GM12878 (cell line): ENCODE data around the gene IPCEF1. TPM values are rescaled to one million over a fixed set of nuclear protein-coding genes. Genes with fewer than 3 reads are reported as not detected.

Experiments
- ATAC-seq: fragments of 200-7000 bp; cut with Tn5 transposase; 3 replicates; pipeline ENCODE4 v1.9.1; 2020; ENCODE audit warnings: mild to moderate bottlenecking, moderate library complexity
- BruUV-seq: library from RNA; stranded (reverse); fragments of 400-500 nt; replicated peaks from 2 replicates; lab custom pipeline; 2021; lab: Mats Ljungman, UMichigan
- CTCF ChIA-PET: fragments of 300-600 bp; sonication (Branson Sonifier 250); formaldehyde crosslinking; extraction: SDS; loops from one replicate; lab custom pipeline; 2021; ENCODE audit warnings: inconsistent platforms; lab: Yijun Ruan, JAX
- POLR2A ChIA-PET: fragments of 350-600 bp; formaldehyde crosslinking; extraction: SDS; loops from one replicate; lab custom pipeline; 2021; ENCODE audit warnings: inconsistent platforms; lab: Charles Lee
- RAD21 ChIA-PET: fragments of 300-600 bp; sonication (Branson Sonifier 250); formaldehyde crosslinking; loops from one replicate; lab custom pipeline; 2023; ENCODE audit warnings: antibody characterized with exemption; ENCODE audit not compliant: unreplicated experiment; lab: Charles Lee
- SMC1A ChIA-PET: fragments of 300-600 bp; sonication (Branson Sonifier 250); formaldehyde crosslinking; loops from one replicate; lab custom pipeline; 2023; ENCODE audit not compliant: unreplicated experiment, uncharacterized antibody; lab: Charles Lee
- DNase-seq: peaks from one replicate; pipeline ENCODE4 v3.0.0-alpha.2; 2011; ENCODE audit warnings: low read depth, low spot score
- FAIRE-seq: peaks from 3 replicates; lab custom pipeline; 2011; peaks lifted over from hg19 to GRCh38; lab: Jason Lieb, UNC
- H2AFZ ChIP-seq: 2 replicates; pipeline ENCODE4 v1.6.0; 2011; ENCODE audit warnings: low read depth, low read length, control low read depth; ENCODE audit not compliant: control insufficient read depth
- H3K27ac ChIP-seq: 2 replicates; pipeline ENCODE4 v1.5.1; 2011; ENCODE audit warnings: control low read depth; ENCODE audit not compliant: control insufficient read depth, insufficient read depth
- H3K27me3 ChIP-seq, 2 experiments: replicated peaks in 1 of 2; 2 replicates each; pipeline versions ENCODE4 v1.6.0 to v1.6.1; 2011; ENCODE audit warnings: low read length in 1 of 2; ENCODE audit not compliant: control insufficient read depth in 2 of 2, insufficient read depth in 2 of 2
- H3K36me3 ChIP-seq, 2 experiments: 2 replicates each; pipeline ENCODE4 v1.5.1; 2011; ENCODE audit warnings: low read length in 1 of 2; ENCODE audit not compliant: control insufficient read depth in 2 of 2, insufficient read depth in 2 of 2
- H3K4me1 ChIP-seq: 2 replicates; pipeline ENCODE4 v1.6.1; 2011; ENCODE audit warnings: mild to moderate bottlenecking, low read length, moderate library complexity, mixed read lengths; ENCODE audit not compliant: control insufficient read depth, insufficient read depth
- H3K4me2 ChIP-seq: 2 replicates; pipeline ENCODE4 v1.6.0; 2011; ENCODE audit warnings: control low read depth; ENCODE audit not compliant: control insufficient read depth, insufficient read depth
- H3K4me3 ChIP-seq: fragments of 200-600 bp; sonication (generic); 2 replicates; pipeline ENCODE4 v1.5.1; 2016
- H3K79me2 ChIP-seq: 2 replicates; pipeline ENCODE4 v1.6.0; 2011; ENCODE audit warnings: low read length; ENCODE audit not compliant: control insufficient read depth, insufficient read depth
- H3K9ac ChIP-seq: 2 replicates; pipeline ENCODE4 v1.8.0; 2011; ENCODE audit warnings: low read length, control low read depth, mixed read lengths; ENCODE audit not compliant: control insufficient read depth, insufficient read depth
- H3K9me3 ChIP-seq: replicated peaks from 3 replicates; pipeline ENCODE4 v1.5.1; 2011; ENCODE audit warnings: mild to moderate bottlenecking, low read length; ENCODE audit not compliant: control insufficient read depth, insufficient read depth
- H4K20me1 ChIP-seq: 2 replicates; pipeline ENCODE4 v1.6.0; 2011; ENCODE audit not compliant: control insufficient read depth, insufficient read depth
- DPF2 ChIP-seq: fragments of 450-650 bp; IDR thresholded peaks from 2 replicates; pipeline ENCODE4 v1.6.1; 2017; ENCODE audit warnings: mild to moderate bottlenecking
- EP300 ChIP-seq, 2 experiments: fragments of 150-350 bp in 1 of 2; IDR thresholded peaks; 2 replicates each; pipeline ENCODE4 v1.6.1; 2011 to 2012; ENCODE audit warnings: low read depth in 2 of 2, low read length in 2 of 2, borderline replicate concordance in 1 of 2, improper control_type of control experiment in 1 of 2, inconsistent platforms in 1 of 2; ENCODE audit not compliant: control insufficient read depth in 1 of 2
- MXI1 ChIP-seq: fragments of 150-350 bp; IDR thresholded peaks from 2 replicates; pipeline ENCODE4 v1.6.1; 2011; ENCODE audit warnings: low read depth, mild to moderate bottlenecking, inconsistent platforms, low read length, improper control_type of control experiment
- NFXL1 ChIP-seq: fragments of 450-650 bp; IDR thresholded peaks from 2 replicates; pipeline ENCODE4 v1.6.1; 2017; ENCODE audit warnings: antibody characterized with exemption, mild to moderate bottlenecking, borderline replicate concordance
- PAX8 ChIP-seq: fragments of 450-650 bp; IDR thresholded peaks from 2 replicates; pipeline ENCODE4 v1.6.1; 2017; ENCODE audit warnings: mild to moderate bottlenecking, moderate library complexity
- POLR2AphosphoS2 ChIP-seq: IDR thresholded peaks from 2 replicates; pipeline ENCODE4 v1.6.1; 2011; ENCODE audit warnings: low read depth, mild to moderate bottlenecking, low read length, improper control_type of control experiment, moderate library complexity
- RFX5 ChIP-seq: IDR thresholded peaks from 2 replicates; pipeline ENCODE4 v1.6.1; 2011; ENCODE audit warnings: low read depth, low read length, improper control_type of control experiment
- SIN3A ChIP-seq: IDR thresholded peaks from 2 replicates; pipeline ENCODE4 v1.6.1; 2012; ENCODE audit warnings: low read depth, low read length, improper control_type of control experiment
- SMAD1 ChIP-seq: fragments of 450-650 bp; IDR thresholded peaks from 2 replicates; pipeline ENCODE4 v1.6.1; 2018; ENCODE audit warnings: mild to moderate bottlenecking, low read depth; ENCODE audit not compliant: partially characterized antibody
- SREBF2 ChIP-seq: IDR thresholded peaks from 2 replicates; pipeline ENCODE4 v1.6.1; 2012; ENCODE audit warnings: mild to moderate bottlenecking, low read length
- STAT1 ChIP-seq: fragments of 450-650 bp; conservative IDR thresholded peaks from 2 replicates; pipeline ENCODE4 v1.6.1; 2014; ENCODE audit warnings: antibody characterized with exemption, mild to moderate bottlenecking
- TCF7 ChIP-seq: IDR thresholded peaks from 2 replicates; pipeline ENCODE4 v1.6.1; 2014; ENCODE audit warnings: antibody characterized with exemption, borderline replicate concordance
- YBX1 ChIP-seq: fragments of 450-650 bp; IDR thresholded peaks from 2 replicates; pipeline ENCODE4 v1.6.1; 2016; ENCODE audit warnings: antibody characterized with exemption
- WGBS: methylation state at CpG from one replicate; pipeline ENCODE4 v1.1.6; 2016; ENCODE audit warnings: low lambda C conversion rate; ENCODE audit not compliant: insufficient replicate concordance, insufficient coverage; ENCODE audit errors: missing lambda C conversion rate; 5-methylcytosine and 5-hydroxymethylcytosine counted together
- in situ Hi-C: fragments of 300-500 bp; cut with MboI; formaldehyde crosslinking; loops from 9 replicates; pipeline ENCODE4 v1.14.3; 2018; ENCODE audit warnings: mixed read lengths
- intact Hi-C: fragments of 100-400 bp; cut with micrococcal nuclease; formaldehyde crosslinking; loops from one replicate; pipeline ENCODE4 v1.14.2; 2022; ENCODE audit not compliant: unreplicated experiment
- polyA plus RNA-seq, 11 experiments: library from polyadenylated mRNA; depleted of rRNA in 4 of 11; unstranded in 6 of 11; stranded (reverse) in 5 of 11; fragments of >200 nt; fragmentation: Nextera tagmentation in 4 of 11; fragmentation: Illumina TruSeq in 1 of 11; extraction: Ambion mirVana in 4 of 11; extraction: Trizol in 1 of 11; gene quantifications; 1 replicate in 1 of 11; 2 replicates in 10 of 11; pipeline versions ENCODE4 v1.2.1 to v1.2.3, GENCODE V29; 2011 to 2016; ENCODE audit warnings: inconsistent platforms in 2 of 11, missing spikeins in 2 of 11, low read depth in 1 of 11
- total RNA-seq, 4 experiments: library from RNA; depleted of rRNA in 3 of 4; stranded (reverse); fragments of >200 nt in 3 of 4; fragmentation: Illumina TruSeq in 1 of 4; extraction: Trizol in 1 of 4; gene quantifications; 2 replicates each; pipeline versions ENCODE4 v1.2.1 to v1.2.3, GENCODE V29; 2013 to 2021
- TF ChIP-seq, protein P1 (sequence below): IDR thresholded peaks from 2 replicates; pipeline ENCODE4 v1.6.1; 2011; ENCODE audit warnings: low read depth, mild to moderate bottlenecking, low read length, moderate library complexity, borderline replicate concordance; ENCODE audit errors: extremely low read depth
- TF ChIP-seq, protein P2 (sequence below): fragments of 450-650 bp; IDR thresholded peaks from 2 replicates; pipeline ENCODE4 v1.6.1; 2017; ENCODE audit warnings: mild to moderate bottlenecking, low read depth, inconsistent platforms; ENCODE audit not compliant: poor library complexity, severe bottlenecking

Gene IPCEF1
- total and polyA plus RNA-seq, 10 of the 15 experiments (the other 5 are each of a cell fraction or from before 2014, with no cell fraction given), result 1.3 to 137 (median 4.2) TPM

DNA sequence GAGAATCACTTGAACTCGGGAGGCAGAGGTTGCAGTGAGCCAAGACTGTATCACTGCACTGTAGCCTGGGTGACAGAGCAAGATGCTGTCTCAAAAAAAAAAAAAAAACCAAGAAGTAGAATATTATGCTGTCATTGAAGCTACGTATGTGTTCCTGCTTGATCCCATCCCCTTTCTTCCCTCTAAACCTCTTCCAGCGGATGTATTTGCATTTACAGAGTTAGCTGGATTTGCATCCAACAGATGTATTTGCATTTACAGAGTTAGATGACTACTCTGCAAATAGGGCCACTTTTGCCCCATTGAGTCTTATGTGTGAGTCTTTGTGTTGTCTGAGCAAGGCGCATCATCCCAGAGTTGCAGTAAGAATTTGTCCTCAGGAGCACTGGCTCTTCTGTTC lies 24.9 kb upstream of the IPCEF1 start:
- DNase-seq, result no peak
- Histone ChIP-seq H3K9ac (no peak overlapping the region), H4K20me1 (no peaks in the 10 kb centered on the region), H3K4me2 (no peak overlapping the region), H3K79me2 (no peaks in the 10 kb centered on the region), H3K4me1 (no peaks in the 10 kb centered on the region), H3K4me3 (no peak overlapping the region), H3K36me3 (no peaks in the 10 kb centered on the region), H2AFZ (no peak overlapping the region), H3K9me3 (no peaks in the 10 kb centered on the region; the same call in 2 of the 3 replicates), H3K27me3 (peaks cover 0 to 2% of the 10 kb centered on the region in 2 experiments; a peak in 2 of 4 replicates), H3K27ac (no peak overlapping the region)
- RAD21 ChIA-PET, result no interaction called here
- no peak for ATAC-seq
- WGBS, result 35% methylated on average over 4 of the region's 4 CpGs
- CTCF ChIA-PET, result interaction anchor here (0.6 kb wide), 1 partner anchor 20 kb away, joined by 3 read pairs; no protein-coding TSS in a partner anchor
- no peak for FAIRE-seq
- intact Hi-C loops (no loop called here), in situ Hi-C loops (no loop called here)
- TF ChIP-seq, protein P1, sequence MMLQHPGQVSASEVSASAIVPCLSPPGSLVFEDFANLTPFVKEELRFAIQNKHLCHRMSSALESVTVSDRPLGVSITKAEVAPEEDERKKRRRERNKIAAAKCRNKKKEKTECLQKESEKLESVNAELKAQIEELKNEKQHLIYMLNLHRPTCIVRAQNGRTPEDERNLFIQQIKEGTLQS, result no peak
- TF ChIP-seq SMAD1, result no peak
- TF ChIP-seq, protein P2, sequence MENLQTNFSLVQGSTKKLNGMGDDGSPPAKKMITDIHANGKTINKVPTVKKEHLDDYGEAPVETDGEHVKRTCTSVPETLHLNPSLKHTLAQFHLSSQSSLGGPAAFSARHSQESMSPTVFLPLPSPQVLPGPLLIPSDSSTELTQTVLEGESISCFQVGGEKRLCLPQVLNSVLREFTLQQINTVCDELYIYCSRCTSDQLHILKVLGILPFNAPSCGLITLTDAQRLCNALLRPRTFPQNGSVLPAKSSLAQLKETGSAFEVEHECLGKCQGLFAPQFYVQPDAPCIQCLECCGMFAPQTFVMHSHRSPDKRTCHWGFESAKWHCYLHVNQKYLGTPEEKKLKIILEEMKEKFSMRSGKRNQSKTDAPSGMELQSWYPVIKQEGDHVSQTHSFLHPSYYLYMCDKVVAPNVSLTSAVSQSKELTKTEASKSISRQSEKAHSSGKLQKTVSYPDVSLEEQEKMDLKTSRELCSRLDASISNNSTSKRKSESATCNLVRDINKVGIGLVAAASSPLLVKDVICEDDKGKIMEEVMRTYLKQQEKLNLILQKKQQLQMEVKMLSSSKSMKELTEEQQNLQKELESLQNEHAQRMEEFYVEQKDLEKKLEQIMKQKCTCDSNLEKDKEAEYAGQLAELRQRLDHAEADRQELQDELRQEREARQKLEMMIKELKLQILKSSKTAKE, result no peak
- TF ChIP-seq YBX1, result no peak
- TF ChIP-seq EP300 (IDR thresholded peaks at IDR 0.05; ENCODE audit: borderline replicate concordance in 1 of 2, control insufficient read depth in 1 of 2, low read depth in 2 of 2, low read length in 2 of 2), result no peak
- TF ChIP-seq MXI1, result no peak
- no peak for TF ChIP-seq NFXL1
- TF ChIP-seq SIN3A, result no peak
- no peak for TF ChIP-seq STAT1
- no peak for TF ChIP-seq POLR2AphosphoS2
- no peak for TF ChIP-seq TCF7
- no peak for TF ChIP-seq PAX8
- no peak for TF ChIP-seq RFX5
- TF ChIP-seq SREBF2, result no peak
- TF ChIP-seq DPF2, result no peak
- BruUV-seq, result no TSS peak
- SMC1A ChIA-PET, result no interaction called here
- POLR2A ChIA-PET, result interaction anchor here (0.8 kb wide), 1 partner anchor 14 kb away, joined by 3 read pairs; no protein-coding TSS in a partner anchor
